Measurements from ENCODE around the gene TDO2. TPM values are rescaled to one million over a fixed set of nuclear protein-coding genes. Genes with fewer than 3 reads are reported as not detected.
"Not testable (repeated sequence)": the region's sequence is repeated elsewhere in the genome, so short reads cannot be mapped to it uniquely, and the experiment has no call there.

TDO2 gene
- total RNA-seq, 1 donor: 1.4 TPM

GRCh38 chr4:155924637-155925036, 21.1 kb downstream of the TDO2 start:
- Histone ChIP-seq H3K79me2 (ENCODE audit: insufficient read depth, low read length) (no peaks in the 10 kb centered on the region), H3K4me1 (ENCODE audit: insufficient read depth, low read length) (no peaks in the 10 kb centered on the region), H3K27me3 (ENCODE audit: insufficient read depth, low read length) (no peaks in the 10 kb centered on the region), H3K27ac (ENCODE audit: low read depth, low read length) (no peak overlapping the region), H3K4me3 (ENCODE audit: insufficient read depth, low read length) (no peak overlapping the region), H4K20me1 (ENCODE audit: insufficient read depth, low read length) (no peaks in the 10 kb centered on the region), H3K4me2 (ENCODE audit: insufficient read depth, low read length) (no peak overlapping the region), H2AFZ (ENCODE audit: low read length) (no peak overlapping the region), H3K36me3 (ENCODE audit: insufficient read depth, low read length) (no peaks in the 10 kb centered on the region), H3K9me3 (ENCODE audit: low read depth, low read length) (no peaks in the 10 kb centered on the region)
- no peak for DNase-seq (ENCODE audit: insufficient read length, low spot score, missing footprints)
- TF ChIP-seq CTCF (IDR thresholded peaks at IDR 0.05; ENCODE audit: extremely low read depth, low read depth, low read length): no peak

- H2AFZ ChIP-seq (ENCODE audit: low read length): no peak overlapping the region
- no peaks in the 10 kb centered on the region for H3K4me1 ChIP-seq (ENCODE audit: insufficient read depth, low read length)
- H4K20me1 ChIP-seq (ENCODE audit: insufficient read depth, low read length): no peaks in the 10 kb centered on the region
- no peak for TF ChIP-seq CTCF (IDR thresholded peaks at IDR 0.05; ENCODE audit: extremely low read depth, low read depth, low read length)
- no peak overlapping the region for H3K4me2 ChIP-seq (ENCODE audit: insufficient read depth, low read length)
- no peaks in the 10 kb centered on the region for H3K79me2 ChIP-seq (ENCODE audit: insufficient read depth, low read length)
- no peaks in the 10 kb centered on the region for H3K27me3 ChIP-seq (ENCODE audit: insufficient read depth, low read length)
- DNase-seq (ENCODE audit: insufficient read length, low spot score, missing footprints): no peak
- no peaks in the 10 kb centered on the region for H3K36me3 ChIP-seq (ENCODE audit: insufficient read depth, low read length)
- H3K27ac ChIP-seq (ENCODE audit: low read depth, low read length): no peak overlapping the region
- no peaks in the 10 kb centered on the region for H3K9me3 ChIP-seq (ENCODE audit: low read depth, low read length)
- H3K4me3 ChIP-seq (ENCODE audit: insufficient read depth, low read length): no peak overlapping the region
Observed at GRCh38 chr4:155929833-155930232, 26.3 kb downstream of the TDO2 start.

GRCh38 chr4:155930330-155930729, 26.8 kb downstream of the TDO2 start:
- no peak for TF ChIP-seq CTCF (IDR thresholded peaks at IDR 0.05; ENCODE audit: extremely low read depth, low read depth, low read length)
- Histone ChIP-seq H4K20me1 (ENCODE audit: insufficient read depth, low read length) (no peaks in the 10 kb centered on the region), H3K79me2 (ENCODE audit: insufficient read depth, low read length) (no peaks in the 10 kb centered on the region)

GRCh38 chr4:155931634-155932033, 28.1 kb downstream of the TDO2 start:
- Histone ChIP-seq H3K9me3 (ENCODE audit: low read depth, low read length) (no peaks in the 10 kb centered on the region), H3K79me2 (ENCODE audit: insufficient read depth, low read length) (no peaks in the 10 kb centered on the region), H3K4me2 (ENCODE audit: insufficient read depth, low read length) (no peak overlapping the region), H3K36me3 (ENCODE audit: insufficient read depth, low read length) (no peaks in the 10 kb centered on the region), H3K4me3 (ENCODE audit: insufficient read depth, low read length) (no peak overlapping the region), H4K20me1 (ENCODE audit: insufficient read depth, low read length) (no peaks in the 10 kb centered on the region), H3K27me3 (ENCODE audit: insufficient read depth, low read length) (no peaks in the 10 kb centered on the region), H3K27ac (ENCODE audit: low read depth, low read length) (no peak overlapping the region), H2AFZ (ENCODE audit: low read length) (no peak overlapping the region), H3K4me1 (ENCODE audit: insufficient read depth, low read length) (no peaks in the 10 kb centered on the region)
- no peak for TF ChIP-seq CTCF (IDR thresholded peaks at IDR 0.05; ENCODE audit: extremely low read depth, low read depth, low read length)
- DNase-seq (ENCODE audit: insufficient read length, low spot score, missing footprints): no peak

More at GRCh38 chr4:155930330-155930729, 26.8 kb downstream of the TDO2 start:
- Histone ChIP-seq H3K4me3 (ENCODE audit: insufficient read depth, low read length) (no peak overlapping the region), H3K27ac (ENCODE audit: low read depth, low read length) (no peak overlapping the region), H3K36me3 (ENCODE audit: insufficient read depth, low read length) (no peaks in the 10 kb centered on the region), H3K4me1 (ENCODE audit: insufficient read depth, low read length) (no peaks in the 10 kb centered on the region), H3K9me3 (ENCODE audit: low read depth, low read length) (no peaks in the 10 kb centered on the region), H3K27me3 (ENCODE audit: insufficient read depth, low read length) (no peaks in the 10 kb centered on the region), H3K4me2 (ENCODE audit: insufficient read depth, low read length) (no peak overlapping the region), H2AFZ (ENCODE audit: low read length) (no peak overlapping the region)
- no peak for DNase-seq (ENCODE audit: insufficient read length, low spot score, missing footprints)

GRCh38 chr4:155934634-155935033, 31.1 kb downstream of the TDO2 start:
- not testable (repeated sequence) for H3K4me2 ChIP-seq (ENCODE audit: insufficient read depth, low read length)

More at GRCh38 chr4:155934634-155935033, 31.1 kb downstream of the TDO2 start:
- H4K20me1 ChIP-seq (ENCODE audit: insufficient read depth, low read length); H3K36me3 ChIP-seq (ENCODE audit: insufficient read depth, low read length); H3K4me3 ChIP-seq (ENCODE audit: insufficient read depth, low read length); H2AFZ ChIP-seq (ENCODE audit: low read length); DNase-seq (ENCODE audit: insufficient read length, low spot score, missing footprints); H3K79me2 ChIP-seq (ENCODE audit: insufficient read depth, low read length); H3K27ac ChIP-seq (ENCODE audit: low read depth, low read length); H3K27me3 ChIP-seq (ENCODE audit: insufficient read depth, low read length); H3K9me3 ChIP-seq (ENCODE audit: low read depth, low read length); H3K4me1 ChIP-seq (ENCODE audit: insufficient read depth, low read length): not testable (repeated sequence)
